Aorta (tissue), 5 donors: ENCODE results near the gene MBTD1. TPM values are rescaled to one million over a fixed set of nuclear protein-coding genes. Genes with fewer than 3 reads are reported as not detected.
A peak's percentile ranks its signal among the peaks of the same experiment; 100 is the strongest.

Experiments used
- ATAC-seq: fragments of 200-7000 bp; cut with Tn5 transposase; one replicate; pipeline ENCODE4 v1.9.1; 2022; ENCODE audit warnings: moderate library complexity; ENCODE audit not compliant: low FRiP score
- DNase-seq, 2 donors: peaks; one replicate each; pipeline ENCODE4 v3.0.0-alpha.2; 2020
- H3K27ac ChIP-seq, 2 donors: one replicate each; pipeline ENCODE4 v1.5.1; 2013; ENCODE audit warnings: low read length in 2 of 2, mild to moderate bottlenecking in 2 of 2, moderate library complexity in 2 of 2, control low read depth in 1 of 2, inconsistent platforms in 1 of 2, low read depth in 1 of 2
- H3K27me3 ChIP-seq, 2 donors: one replicate each; pipeline ENCODE4 v1.6.1; 2013; ENCODE audit warnings: control low read depth in 1 of 2, low read length in 1 of 2, mild to moderate bottlenecking in 1 of 2, moderate library complexity in 1 of 2; ENCODE audit not compliant: insufficient read depth in 2 of 2, control insufficient read depth in 1 of 2
- H3K36me3 ChIP-seq, 2 donors: one replicate each; pipeline ENCODE4 v1.6.1; 2013; ENCODE audit warnings: control low read depth in 1 of 2, low read length in 1 of 2, mild to moderate bottlenecking in 1 of 2; ENCODE audit not compliant: insufficient read depth in 2 of 2, control insufficient read depth in 1 of 2
- H3K4me1 ChIP-seq, 2 donors: one replicate each; pipeline ENCODE4 v1.6.1; 2013; ENCODE audit warnings: low read length in 2 of 2, control low read depth in 1 of 2, mild to moderate bottlenecking in 1 of 2, moderate library complexity in 1 of 2; ENCODE audit not compliant: insufficient read depth in 2 of 2, control insufficient read depth in 1 of 2
- H3K4me3 ChIP-seq, 2 donors: one replicate each; pipeline ENCODE4 v1.5.1; 2013; ENCODE audit warnings: low read length in 2 of 2, control low read depth in 1 of 2, mild to moderate bottlenecking in 1 of 2
- H3K9me3 ChIP-seq: one replicate; pipeline ENCODE4 v1.6.1; 2013; ENCODE audit warnings: mild to moderate bottlenecking, low read length; ENCODE audit not compliant: control insufficient read depth
- WGBS, 2 donors: extraction: QIAGEN DNeasy Blood & Tissue Kit; methylation state at CpG; one replicate each; pipeline ENCODE4 v1.1.7; 2013; 5-methylcytosine and 5-hydroxymethylcytosine counted together
- intact Hi-C, 2 donors: fragments of 100-400 bp; cut with DNase I; formaldehyde crosslinking; loops; one replicate each; pipeline versions ENCODE4 v1.14.2 to v1.15.0; 2022
- polyA plus RNA-seq, 2 donors: library from polyadenylated mRNA; stranded (reverse); fragments of 200-250 nt; gene quantifications; one replicate each; pipeline ENCODE4 v1.2.3, GENCODE V29; 2013
- total RNA-seq, 2 donors: library from RNA; stranded (reverse); fragmentation: NEBNext Ultra II Directional; extraction: Animal tissue kit (Norgen Biotek cat#: 25700); gene quantifications; one replicate each; pipeline ENCODE4 v1.2.1, GENCODE V29; 2021
- donor health status: healthy with polysubstance abuse.
- donor health status: Bipolar disorder and iron deficiency.
- donor health status: DM: no; HTN: no; CAD: no.
- donor health status: DM: no; HTN: no; CAD: no.
- donor health status: DM: yes; HTN: yes; CAD: no.

Gene MBTD1
- total and polyA plus RNA-seq, 4 donors: 5.3 to 21.4 (median 10.0) TPM

- Histone ChIP-seq H3K27me3 (no peaks in the 10 kb centered on the region), H3K27ac (no peak overlapping the region), H3K36me3 (no peaks in the 10 kb centered on the region), H3K9me3 (no peaks in the 10 kb centered on the region), H3K4me3 (peak overlapping the region; percentile 80 to 94), H3K4me1 (no peaks in the 10 kb centered on the region)
- ATAC-seq (no peak), DNase-seq (peak in 1 of 2 donors; percentile 55)
- intact Hi-C loops: no loop called here
- 2% methylated on average over 15 to 18 of the region's 18 CpGs for WGBS, 2 donors
Measured at GRCh38 chr17:51258756-51259563, 889 bp downstream of the MBTD1 start.

- Histone ChIP-seq H3K36me3 (no peaks in the 10 kb centered on the region), H3K27me3 (no peaks in the 10 kb centered on the region), H3K4me3 (no peak overlapping the region), H3K27ac (no peak overlapping the region), H3K4me1 (no peaks in the 10 kb centered on the region), H3K9me3 (no peaks in the 10 kb centered on the region)
- no peak for DNase-seq
- ATAC-seq: no peak
- intact Hi-C loops: no loop called here
- WGBS, 2 donors: 76 to 80% methylated on average over 3 of the region's 3 CpGs
Measured at GRCh38 chr17:51257150-51258081, 2.4 kb downstream of the MBTD1 start.

GRCh38 chr17:51256101-51256500 lies 3.7 kb downstream of the MBTD1 start:
- Histone ChIP-seq H3K27me3 (no peaks in the 10 kb centered on the region), H3K9me3 (no peaks in the 10 kb centered on the region), H3K36me3 (no peaks in the 10 kb centered on the region), H3K4me3 (no peak overlapping the region), H3K27ac (no peak overlapping the region), H3K4me1 (no peaks in the 10 kb centered on the region)
- DNase-seq (no peak), ATAC-seq (no peak)
- WGBS, 2 donors: 91% methylated on average over 3 of the region's 3 CpGs
- intact Hi-C loops: no loop called here

- H3K9me3 ChIP-seq: no peaks in the 10 kb centered on the region
- H3K27me3 ChIP-seq: no peaks in the 10 kb centered on the region
- H3K36me3 ChIP-seq: no peaks in the 10 kb centered on the region
- ATAC-seq: no peak
- no peak for DNase-seq
- intact Hi-C loops: no loop called here
- 90 to 91% methylated on average over 6 of the region's 6 CpGs for WGBS, 2 donors
- no peaks in the 10 kb centered on the region for H3K4me1 ChIP-seq
- H3K27ac ChIP-seq: no peak overlapping the region
- no peak overlapping the region for H3K4me3 ChIP-seq
Measured at GRCh38 chr17:51255673-51256072, 4.2 kb downstream of the MBTD1 start.

- H3K4me3 ChIP-seq: no peak overlapping the region
- H3K27ac ChIP-seq: no peak overlapping the region
- H3K4me1 ChIP-seq: no peaks in the 10 kb centered on the region
- no peaks in the 10 kb centered on the region for H3K36me3 ChIP-seq
- H3K27me3 ChIP-seq: no peaks in the 10 kb centered on the region
- no peak for ATAC-seq
- intact Hi-C loops: no loop called here
- no peaks in the 10 kb centered on the region for H3K9me3 ChIP-seq
- no peak for DNase-seq
Measured at GRCh38 chr17:51251010-51251409, 8.8 kb downstream of the MBTD1 start.

GRCh38 chr17:51250314-51250840 lies 9.5 kb downstream of the MBTD1 start:
- no peak for ATAC-seq
- no peak for DNase-seq
- no peaks in the 10 kb centered on the region for H3K4me1 ChIP-seq
- no peaks in the 10 kb centered on the region for H3K9me3 ChIP-seq
- H3K36me3 ChIP-seq: no peaks in the 10 kb centered on the region
- intact Hi-C loops: no loop called here
- H3K27me3 ChIP-seq: no peaks in the 10 kb centered on the region
- H3K4me3 ChIP-seq: no peak overlapping the region
- 97 to 99% methylated on average over 3 of the region's 3 CpGs for WGBS, 2 donors
- no peak overlapping the region for H3K27ac ChIP-seq

- H3K36me3 ChIP-seq: no peaks in the 10 kb centered on the region
- no peak overlapping the region for H3K4me3 ChIP-seq
- H3K9me3 ChIP-seq: no peaks in the 10 kb centered on the region
- intact Hi-C loops: no loop called here
- no peaks in the 10 kb centered on the region for H3K27me3 ChIP-seq
- 71 to 87% methylated on average over 1 of the region's 1 CpG for WGBS, 2 donors
- no peak overlapping the region for H3K27ac ChIP-seq
- DNase-seq (no peak), ATAC-seq (no peak)
- no peaks in the 10 kb centered on the region for H3K4me1 ChIP-seq
Measured at GRCh38 chr17:51245535-51245934, 14.3 kb downstream of the MBTD1 start.

- intact Hi-C loops: no loop called here
- no peaks in the 10 kb centered on the region for H3K27me3 ChIP-seq
- 17 to 26% methylated on average over 4 of the region's 4 CpGs for WGBS, 2 donors
- H3K9me3 ChIP-seq: no peaks in the 10 kb centered on the region
- H3K4me3 ChIP-seq: no peak overlapping the region
- ATAC-seq (no peak), DNase-seq (no peak)
- H3K36me3 ChIP-seq: no peaks in the 10 kb centered on the region
- H3K27ac ChIP-seq: no peak overlapping the region
- no peaks in the 10 kb centered on the region for H3K4me1 ChIP-seq
Measured at GRCh38 chr17:51244041-51244440, 15.8 kb downstream of the MBTD1 start.
